Fibroblast of pulmonary artery (primary cell): ENCODE measurements around the gene CRTC3.
A peak's percentile ranks its signal among the peaks of the same experiment; 100 is the strongest.

ENCODE experiments used
- DNase-seq: peaks from one replicate; pipeline ENCODE4 v3.0.0-alpha.2; 2010; ENCODE audit warnings: low read depth
- H3K4me3 ChIP-seq: replicated peaks from 2 replicates; pipeline ENCODE4 v1.5.1; 2011; ENCODE audit warnings: low read depth, mild to moderate bottlenecking, control low read depth, low read length, moderate library complexity
- CTCF ChIP-seq: IDR thresholded peaks from 2 replicates; pipeline ENCODE4 v1.5.1; 2011; ENCODE audit warnings: mild to moderate bottlenecking, control low read depth, low read length, inconsistent platforms; ENCODE audit errors: missing control alignments

CRTC3 gene

GRCh38 chr15:90607361-90607760, 77.6 kb downstream of the CRTC3 start:
- no peak overlapping the region for H3K4me3 ChIP-seq
- no peak for TF ChIP-seq CTCF
- no peak for DNase-seq

GRCh38 chr15:90609242-90610180, 79.8 kb downstream of the CRTC3 start:
- no peak for TF ChIP-seq CTCF
- no peak overlapping the region for H3K4me3 ChIP-seq
- DNase-seq = no peak

- DNase-seq = peak; percentile 54
- no peak for TF ChIP-seq CTCF
- H3K4me3 ChIP-seq = no peak overlapping the region
These were observed 80.5 kb downstream of the CRTC3 start for GRCh38 chr15:90610190-90610589.

- no peak overlapping the region for H3K4me3 ChIP-seq
- DNase-seq = no peak
- TF ChIP-seq CTCF = no peak
These were observed 81.4 kb downstream of the CRTC3 start for GRCh38 chr15:90611157-90611556.

GRCh38 chr15:90617171-90617570, 87.4 kb downstream of the CRTC3 start:
- TF ChIP-seq CTCF = no peak
- no peak for DNase-seq
- no peak overlapping the region for H3K4me3 ChIP-seq

GRCh38 chr15:90617668-90618097, 88.0 kb downstream of the CRTC3 start:
- no peak overlapping the region for H3K4me3 ChIP-seq
- DNase-seq = no peak
- TF ChIP-seq CTCF = no peak
